HG03064 (cell line): ENCODE results near the gene RASSF4.

ENCODE experiments used
- ATAC-seq: cut with Tn5 transposase; IDR thresholded peaks from one replicate; pipeline ENCODE4 v1.9.1; 2021; ENCODE audit warnings: low read depth; ENCODE audit not compliant: unreplicated experiment

Gene RASSF4

DNA sequence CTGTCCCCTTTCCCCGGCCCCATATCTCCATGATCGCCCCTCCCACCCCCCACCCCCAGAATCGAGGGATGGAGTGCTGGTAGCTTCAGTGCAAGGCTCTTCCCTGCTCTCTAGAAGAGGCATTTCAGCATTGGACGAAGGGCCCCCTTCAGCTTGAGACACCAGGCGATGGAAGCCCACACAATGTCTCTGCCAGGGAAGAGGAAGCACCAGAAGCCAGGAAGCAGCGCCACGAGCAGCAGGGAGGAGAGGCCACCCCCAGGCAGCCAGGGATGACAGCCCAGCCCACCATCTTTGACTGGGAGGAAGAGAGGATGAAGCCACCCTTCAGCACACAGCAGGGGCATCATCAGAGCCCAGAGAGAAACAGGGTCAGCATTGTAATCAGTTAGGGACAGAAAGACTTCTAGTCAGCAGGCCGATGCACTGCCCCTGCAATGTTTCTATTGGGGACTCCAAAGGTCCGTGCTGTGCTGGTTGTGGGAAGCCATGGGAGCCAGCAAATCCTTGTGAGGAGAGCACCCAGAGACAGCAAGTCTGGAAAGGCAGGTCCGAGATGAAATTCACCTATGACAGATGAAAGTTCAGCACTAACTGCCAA is 32.8 kb upstream of the RASSF4 start:
- ATAC-seq: no peak

DNA sequence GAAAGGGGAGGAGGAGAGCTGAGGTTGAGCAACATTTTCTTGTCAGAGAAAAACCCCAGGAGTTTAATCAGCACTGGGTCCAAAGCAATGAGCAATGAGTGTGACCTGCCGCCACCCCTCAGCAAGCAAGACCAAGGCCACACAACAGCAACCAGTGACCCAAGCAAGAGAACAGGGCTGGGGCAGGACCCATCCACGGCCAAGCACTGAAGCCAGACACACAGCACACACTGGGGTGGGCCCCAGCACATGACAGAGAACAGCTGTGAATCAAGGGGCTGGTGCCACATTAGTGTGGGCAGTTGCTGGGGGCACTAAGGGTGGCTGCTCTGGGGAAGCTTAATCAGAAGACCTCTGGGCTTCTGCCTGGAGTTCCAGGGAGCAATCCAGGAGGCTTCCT is 32.2 kb upstream of the RASSF4 start:
- ATAC-seq: no peak

DNA sequence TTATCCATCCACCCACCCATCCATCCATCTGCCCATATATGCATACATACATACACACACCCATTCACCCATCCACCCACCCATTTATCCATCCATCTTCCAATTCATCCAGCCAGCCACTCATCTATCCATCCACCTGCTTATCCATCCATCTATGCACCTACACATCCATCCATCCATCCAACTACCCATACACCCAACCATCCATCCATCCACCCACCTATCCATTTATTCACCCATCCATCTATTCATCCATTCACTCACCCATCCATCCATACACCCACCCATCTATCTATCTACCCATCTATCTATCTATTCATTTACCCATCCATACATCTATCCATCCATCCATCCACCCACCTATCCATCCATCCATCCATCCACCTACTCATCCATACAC is 31.1 kb upstream of the RASSF4 start:
- ATAC-seq: no peak

DNA sequence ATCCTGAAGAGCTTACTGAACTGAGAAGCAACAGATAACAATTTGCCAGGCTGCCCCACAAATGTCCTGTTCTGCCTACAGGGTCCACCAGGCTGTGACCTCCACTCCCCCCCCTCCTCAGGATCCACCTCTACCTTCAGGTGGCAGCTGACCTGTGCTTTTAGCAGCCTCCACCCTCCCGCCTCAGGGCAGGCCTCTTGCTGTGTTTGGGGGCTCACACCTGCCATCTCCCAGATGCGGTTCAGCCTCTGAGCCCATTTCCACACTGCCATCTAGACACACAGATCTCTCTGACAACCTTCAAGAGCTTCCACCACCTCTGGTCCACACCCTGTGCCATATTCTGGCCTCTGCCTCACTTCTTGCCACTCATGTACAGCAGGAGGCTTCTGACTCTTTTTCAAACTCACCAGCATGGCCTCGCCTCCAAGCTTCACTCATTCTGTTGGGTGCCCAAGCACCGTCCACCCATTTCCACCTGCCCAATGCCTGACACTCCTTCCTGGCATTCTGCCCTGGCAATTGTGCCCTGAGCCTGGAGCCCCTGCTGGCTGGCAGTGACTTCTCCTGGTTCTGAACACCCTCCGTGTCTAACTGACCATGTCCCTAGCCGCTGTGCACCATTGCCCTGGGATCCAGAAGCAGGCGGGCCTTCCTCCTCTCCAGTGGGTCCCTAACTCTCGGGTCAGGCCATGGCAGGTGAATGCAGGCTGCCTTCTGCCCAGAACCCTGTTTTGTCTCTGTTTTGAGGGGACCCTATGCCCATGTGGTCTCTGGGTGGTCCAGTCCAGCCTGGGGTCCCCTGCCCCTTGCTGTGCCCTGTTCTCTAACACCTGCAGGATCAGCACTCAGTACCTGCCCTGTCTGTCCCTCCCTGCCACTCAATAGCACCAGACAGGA is 30.0 kb upstream of the RASSF4 start:
- ATAC-seq: no peak

DNA sequence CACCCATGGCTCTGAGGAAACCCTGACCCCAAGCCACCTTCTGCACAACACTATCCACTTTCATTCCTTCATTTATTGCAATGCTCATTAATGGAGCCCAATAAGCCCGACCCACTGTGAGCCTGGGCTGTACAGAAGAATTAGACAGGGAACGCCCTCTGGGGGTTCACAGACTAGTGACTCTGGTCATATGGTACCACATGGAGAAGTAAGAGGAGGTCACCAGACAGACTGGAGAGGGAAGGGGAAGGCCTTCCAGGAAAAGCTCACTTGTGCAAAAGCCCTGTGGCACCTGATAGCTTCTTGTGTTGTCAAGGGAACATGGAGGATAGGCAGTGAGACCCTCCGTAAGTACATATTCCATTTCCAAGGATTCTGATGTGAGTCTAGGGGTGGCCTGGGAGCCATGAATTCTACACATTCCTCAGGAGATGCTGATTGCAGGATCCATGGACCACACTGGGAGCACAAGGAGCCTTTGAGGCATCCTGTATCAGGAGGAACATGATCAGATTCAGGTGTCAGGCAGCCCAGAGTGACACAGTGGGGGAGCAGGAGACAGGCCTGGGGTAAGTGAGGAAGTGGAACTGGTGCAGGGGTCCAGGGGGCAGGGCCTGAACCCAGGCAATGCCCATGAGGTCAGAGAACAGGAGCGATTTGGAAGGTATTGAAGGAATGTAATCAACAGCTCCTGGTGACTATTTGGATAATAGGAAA is 28.5 kb upstream of the RASSF4 start:
- no peak for ATAC-seq

DNA sequence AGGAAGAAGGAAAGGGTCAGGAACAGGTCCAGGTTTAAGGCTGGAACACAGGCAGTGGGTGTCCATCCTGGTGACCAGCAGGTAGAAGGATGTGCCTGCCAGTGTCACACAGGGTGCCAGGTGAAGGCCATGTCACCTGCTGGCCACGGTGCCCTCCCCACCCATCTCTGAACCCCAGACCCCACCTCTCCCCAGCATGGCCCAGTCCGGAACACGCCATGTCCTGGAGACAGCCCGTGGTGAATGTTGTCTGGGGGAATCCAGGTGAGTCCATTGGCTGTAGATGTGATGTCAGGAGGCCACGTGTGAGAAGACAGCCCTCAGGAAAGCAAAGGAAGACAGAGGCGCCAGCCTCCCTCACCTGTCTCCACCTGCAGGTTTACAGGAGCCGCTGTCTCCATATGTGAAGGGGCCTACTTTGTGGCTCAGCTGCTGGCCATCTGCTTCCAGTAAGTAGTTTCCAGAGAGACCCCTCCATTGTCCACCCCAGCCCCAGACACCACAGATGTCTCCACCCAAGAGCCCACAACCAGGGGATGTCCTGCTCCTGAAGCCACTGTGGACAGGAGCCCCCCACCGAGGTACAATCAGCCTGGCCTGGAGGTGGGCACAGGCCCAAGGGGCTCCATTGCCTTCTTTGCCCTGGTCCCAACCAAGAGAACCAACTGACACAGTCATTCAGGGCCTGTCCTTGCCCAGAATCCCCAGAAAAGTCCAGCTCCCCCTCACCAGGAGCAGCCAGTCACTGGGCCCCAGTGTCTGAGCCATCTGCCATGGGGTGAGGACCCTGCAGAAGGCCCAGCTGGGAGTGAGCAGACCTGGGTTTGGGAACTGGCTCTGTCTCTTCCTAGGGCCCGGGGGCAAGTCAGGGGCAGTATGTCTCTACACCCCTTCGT is 27.7 kb upstream of the RASSF4 start:
- ATAC-seq: no peak

DNA sequence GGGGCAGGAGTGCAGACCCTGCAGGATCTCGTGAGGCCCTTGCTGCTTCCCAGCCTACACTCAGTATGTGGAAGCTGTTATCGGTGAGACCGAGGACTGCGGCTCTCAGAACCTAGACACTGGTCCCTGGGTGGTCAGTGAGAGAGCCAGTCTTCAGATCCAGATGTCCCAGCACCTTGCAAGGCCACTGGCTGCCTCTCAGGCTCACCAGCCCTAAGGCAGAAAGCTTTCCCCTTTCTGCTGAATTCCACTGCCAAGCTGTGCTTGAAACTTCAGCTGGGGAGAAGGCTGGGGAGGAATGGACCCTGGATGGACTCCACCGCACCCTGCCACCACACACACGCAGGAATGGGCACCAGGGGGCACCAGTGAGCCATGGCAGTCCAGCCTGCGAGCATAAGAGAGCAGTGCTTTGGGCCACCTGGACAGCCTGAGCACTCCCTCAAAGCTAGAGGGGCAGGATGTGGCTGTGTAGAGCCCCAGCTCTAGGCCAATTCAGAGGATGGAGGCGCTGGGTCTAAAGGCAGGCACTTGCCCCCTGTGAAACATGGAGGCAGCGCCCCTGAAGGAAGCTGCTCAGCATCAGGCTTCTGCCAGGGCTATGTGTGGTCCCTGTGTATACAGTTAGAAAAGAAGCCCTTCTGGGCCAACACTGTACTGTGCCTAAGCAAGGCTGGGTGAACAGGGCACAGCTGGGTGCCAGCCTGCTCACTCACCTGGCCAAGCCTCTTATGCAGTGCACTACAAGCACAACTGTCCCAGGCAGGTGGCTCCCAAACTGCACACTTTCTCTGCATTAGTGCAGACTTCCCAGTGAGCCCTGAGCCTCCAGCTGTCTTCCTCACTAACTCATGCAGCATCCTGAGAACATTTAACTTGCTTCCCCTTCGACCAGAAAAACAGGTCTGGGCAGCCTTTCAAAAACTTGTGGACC is 26.8 kb upstream of the RASSF4 start:
- ATAC-seq: peak; percentile 88

DNA sequence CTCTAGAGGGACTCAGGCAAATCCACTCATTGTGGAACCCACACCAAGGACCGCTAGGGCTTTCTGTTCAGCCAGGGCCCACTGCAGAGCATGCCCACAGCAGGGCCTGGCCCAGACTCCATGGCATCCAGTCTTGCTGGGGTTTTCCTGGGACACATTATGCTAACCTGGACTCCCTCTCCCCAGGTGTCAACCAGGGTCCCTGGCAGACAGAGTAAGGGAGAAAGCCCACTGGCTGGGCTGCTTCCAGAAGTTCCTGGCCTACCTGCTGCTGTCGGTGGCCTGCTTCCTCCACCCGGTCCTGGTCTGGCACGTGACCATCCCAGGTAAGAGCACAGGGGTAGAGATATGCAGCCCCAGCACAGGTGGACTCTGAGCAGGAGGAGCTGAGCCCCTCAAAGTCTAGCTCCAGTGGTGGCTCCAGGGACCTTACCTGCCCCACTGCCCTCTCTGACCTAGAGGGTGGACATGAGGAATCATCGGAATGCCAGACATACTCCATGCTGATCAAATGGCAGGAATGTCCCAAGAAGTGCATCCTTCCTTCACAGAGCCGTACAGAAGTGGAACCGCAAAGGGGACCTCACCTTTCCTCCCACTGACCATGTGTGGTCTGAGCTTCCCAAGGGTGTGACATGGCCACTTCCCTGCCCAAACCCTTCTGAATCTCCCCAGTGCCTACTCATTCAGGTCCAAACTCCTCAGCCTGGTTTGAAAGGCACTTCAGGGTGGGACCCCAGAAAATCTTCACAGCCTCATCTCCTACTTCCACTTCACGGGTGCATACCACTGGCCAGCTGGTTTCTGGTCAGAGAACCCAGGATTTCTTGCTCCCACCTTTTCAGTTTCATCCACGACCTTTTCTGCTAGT is 25.9 kb upstream of the RASSF4 start:
- no peak for ATAC-seq

DNA sequence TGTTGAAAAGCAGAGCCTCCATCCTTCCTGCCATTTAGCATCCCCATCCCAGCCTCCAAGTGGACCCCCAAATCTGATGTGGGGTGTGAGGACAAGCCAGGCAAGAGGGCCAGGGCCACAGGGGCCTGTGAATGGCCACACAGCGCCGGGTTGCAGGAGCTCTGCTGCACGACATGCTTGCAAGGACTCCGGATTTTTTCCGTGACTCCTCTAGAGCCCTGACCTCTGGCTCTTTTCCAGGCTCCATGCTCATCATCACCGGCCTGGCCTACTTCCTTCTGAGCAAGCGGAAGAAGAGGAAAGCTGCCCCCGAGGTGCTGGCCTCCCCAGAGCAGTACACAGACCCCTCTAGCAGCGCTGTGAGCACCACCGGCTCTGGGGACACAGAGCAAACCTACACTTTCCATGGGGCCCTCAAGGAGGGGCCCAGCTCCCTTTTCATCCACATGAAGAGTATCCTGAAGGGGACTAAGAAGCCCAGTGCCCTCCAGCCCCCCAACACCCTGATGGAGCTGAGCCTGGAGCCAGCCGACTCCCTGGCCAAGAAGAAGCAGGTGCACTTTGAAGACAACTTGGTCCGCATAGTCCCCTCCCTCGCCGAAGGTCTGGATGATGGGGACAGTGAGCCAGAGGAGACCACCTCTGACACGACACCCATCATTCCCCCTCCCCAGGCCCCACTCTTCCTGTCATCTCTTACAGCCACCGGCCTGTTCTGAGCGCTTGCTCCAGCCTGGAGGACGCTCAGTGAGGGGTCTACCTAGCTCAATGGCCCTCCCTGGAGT is 25.0 kb upstream of the RASSF4 start:
- ATAC-seq: no peak

DNA sequence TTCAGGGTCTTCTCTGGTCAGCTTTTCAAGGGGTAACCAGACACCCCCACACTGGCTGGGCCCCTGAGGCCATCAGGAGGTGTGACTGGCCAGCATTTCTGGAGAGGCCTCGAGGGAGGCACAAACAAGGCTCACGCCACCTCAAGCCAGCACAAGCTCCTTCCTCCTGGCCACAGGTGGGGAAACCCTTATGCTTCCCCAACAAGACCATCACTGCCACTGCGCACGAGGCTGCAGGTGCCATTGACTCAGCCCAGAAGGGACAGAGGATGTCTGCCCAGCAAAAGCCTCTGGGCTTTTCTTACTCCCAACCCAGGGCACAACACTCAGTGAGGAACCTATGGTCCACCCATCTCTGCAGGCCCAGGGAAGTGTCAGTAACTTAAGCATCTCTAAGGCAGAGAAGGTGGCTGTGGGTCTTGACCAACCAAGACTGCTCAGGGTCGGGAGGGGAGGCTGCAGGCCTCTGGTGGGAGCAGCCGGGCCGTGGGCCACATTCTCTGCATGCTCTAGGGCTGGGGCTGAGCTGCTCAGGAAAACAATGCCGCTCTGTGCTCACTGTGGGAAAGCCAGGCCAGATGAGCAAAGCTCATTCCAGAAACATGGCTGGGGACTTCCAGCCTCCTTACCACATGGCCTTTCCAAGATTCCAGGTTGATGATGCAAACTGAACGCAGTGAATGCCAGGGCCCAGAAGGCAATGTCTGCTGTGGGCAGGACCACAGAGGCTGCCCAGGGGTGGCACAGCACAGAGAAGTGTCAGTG is 24.2 kb upstream of the RASSF4 start:
- no peak for ATAC-seq

DNA sequence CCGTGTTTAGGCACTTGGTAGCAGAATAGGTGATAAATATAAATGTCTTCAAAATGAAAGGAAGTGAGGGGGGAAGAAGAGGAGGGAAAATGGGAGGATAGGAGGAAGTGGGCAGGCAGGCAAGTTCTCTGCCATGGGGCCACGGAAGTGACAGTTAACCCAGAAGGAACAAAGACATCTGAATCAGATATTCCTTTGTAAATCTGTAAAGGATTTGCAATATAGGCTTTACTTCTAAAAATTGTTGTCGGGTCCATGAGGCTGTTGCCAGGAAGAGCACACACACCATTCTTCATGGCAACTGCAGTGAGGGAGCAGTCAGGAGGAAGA is 23.7 kb upstream of the RASSF4 start:
- ATAC-seq: no peak

DNA sequence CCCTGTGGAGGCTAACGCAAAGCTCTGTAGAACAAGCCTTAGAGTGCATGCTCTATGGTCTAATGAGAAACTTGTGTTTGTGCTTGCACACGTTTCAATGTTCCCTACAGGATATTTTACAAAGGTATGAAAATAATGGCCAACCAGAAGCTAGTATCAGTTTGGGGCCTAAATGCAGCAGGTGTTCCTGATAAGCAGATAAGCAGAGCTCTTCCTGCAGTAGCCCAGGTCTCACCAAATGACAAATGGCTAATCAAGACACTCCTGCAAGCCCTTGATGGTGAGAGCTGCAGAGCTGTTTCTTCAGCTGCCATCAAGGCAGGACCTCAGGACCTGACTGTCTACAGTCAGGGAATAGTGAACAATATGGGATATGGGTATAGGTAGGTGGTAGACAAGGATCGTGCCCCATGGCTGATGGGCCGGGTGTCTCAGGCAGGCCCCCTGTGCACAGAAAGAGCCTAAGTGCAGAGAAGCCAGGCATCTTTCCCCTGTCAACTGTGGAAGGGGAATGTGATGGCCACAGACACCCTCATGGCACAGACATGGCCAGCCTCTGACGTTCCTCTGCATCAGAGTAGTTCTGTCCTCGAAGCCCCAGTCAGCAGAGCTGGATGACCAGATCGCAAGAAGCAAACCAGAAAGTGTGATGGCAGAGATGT is 23.2 kb upstream of the RASSF4 start:
- no peak for ATAC-seq

DNA sequence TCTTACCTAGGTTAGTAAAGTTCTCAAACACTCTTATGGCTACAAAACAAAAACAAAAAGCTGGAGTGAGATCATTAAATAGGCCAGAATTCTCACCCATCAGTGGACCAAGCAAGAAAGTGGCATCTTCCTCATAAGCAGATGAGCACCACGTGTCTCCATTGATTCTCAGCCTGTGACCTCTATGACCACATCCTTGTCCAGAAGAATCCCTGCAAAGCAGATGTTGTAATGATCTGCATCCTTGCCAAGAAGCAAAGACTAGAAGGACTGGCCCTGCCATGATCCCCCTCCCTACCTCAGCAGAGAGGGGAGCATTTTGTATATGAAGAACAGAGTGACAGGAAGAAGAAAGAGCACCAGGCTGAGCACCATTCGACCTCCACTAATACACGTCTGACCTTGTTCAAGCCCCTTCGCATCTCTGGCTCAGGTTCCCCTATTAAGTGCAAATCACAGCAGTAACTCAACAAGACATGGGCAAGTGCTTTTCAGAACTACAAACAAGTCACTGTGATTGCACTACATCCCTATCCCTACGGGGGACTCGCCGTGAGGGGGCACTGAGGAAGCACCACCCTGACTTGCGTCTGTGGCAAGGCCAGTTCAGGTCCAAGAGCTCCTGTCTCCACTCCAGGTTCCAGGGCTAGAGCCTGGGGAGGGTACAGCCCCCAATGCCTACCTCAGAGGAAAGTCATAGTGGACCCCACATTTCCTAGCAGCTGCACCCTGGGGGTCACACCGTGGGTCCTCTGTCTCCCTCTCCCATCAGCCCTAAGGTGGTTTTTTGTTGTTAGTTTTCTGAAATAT is 22.2 kb upstream of the RASSF4 start:
- no peak for ATAC-seq

DNA sequence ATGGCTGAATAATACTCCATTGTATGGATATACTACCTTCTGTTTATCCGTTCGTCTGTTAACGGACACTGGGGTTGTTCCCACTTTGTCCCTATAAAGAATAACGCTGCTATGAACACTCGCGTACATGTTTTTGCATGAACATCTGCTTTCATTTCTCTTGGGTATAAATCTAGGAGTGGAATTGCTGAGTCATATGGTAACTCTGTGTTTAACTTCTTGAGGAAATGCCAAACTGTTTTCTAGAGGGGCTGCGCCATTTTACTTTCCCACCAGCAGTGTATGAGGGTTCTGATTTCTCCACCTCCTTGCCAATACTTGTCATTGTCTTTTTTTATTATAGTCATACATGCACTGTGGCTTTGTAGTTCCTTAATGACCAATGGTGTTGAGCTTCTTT is 20.6 kb upstream of the RASSF4 start:
- ATAC-seq: no peak

DNA sequence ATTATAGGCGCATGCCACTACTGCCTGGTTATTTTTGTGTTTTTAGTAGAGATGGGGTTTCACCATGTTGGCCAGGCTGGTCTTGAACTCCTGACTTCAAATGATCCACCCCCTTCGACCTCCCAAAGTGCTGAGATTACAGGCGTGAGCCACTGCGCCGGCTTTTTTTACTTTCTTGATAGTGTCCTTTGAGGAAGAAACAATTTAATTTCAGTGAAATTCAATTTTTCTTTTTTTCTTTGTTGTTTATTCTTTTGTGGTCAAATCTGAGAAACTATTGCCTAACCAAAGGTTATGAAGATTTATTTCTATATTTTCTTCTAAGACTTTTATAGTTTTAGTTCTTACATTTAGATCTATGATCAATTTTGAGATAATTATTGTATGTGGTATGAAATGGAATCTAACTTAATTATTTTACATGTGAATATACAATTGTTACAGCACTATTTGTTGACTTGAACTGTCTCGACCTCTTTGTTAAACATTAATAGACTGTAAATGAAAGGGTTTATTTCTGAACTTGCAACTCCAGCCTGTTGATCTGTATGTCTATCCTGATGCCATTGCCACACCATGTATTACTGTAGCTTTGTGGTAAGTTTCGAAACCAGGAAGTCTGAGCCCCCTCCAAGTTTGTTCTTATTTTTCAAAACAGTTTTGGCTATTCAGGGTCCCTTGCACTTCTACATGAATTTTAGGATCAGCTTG is 19.8 kb upstream of the RASSF4 start:
- no peak for ATAC-seq
